ENCODE results near the gene KCND2.
"Not testable (repeated sequence)": the region's sequence is repeated elsewhere in the genome, so short reads cannot be mapped to it uniquely, and the experiment has no call there.

KCND2 gene

GRCh38 chr7:120775755-120776154 lies 502.8 kb downstream of the KCND2 start:
- no peak for DNase-seq

- DNase-seq = not testable (repeated sequence)
Measured at GRCh38 chr7:120779078-120779477, 506.1 kb downstream of the KCND2 start.

- DNase-seq = not testable (repeated sequence)
Measured at GRCh38 chr7:120780451-120780850, 507.5 kb downstream of the KCND2 start.

GRCh38 chr7:120780938-120781337 lies 508.0 kb downstream of the KCND2 start:
- no peak for DNase-seq

GRCh38 chr7:120781924-120782323 lies 508.9 kb downstream of the KCND2 start:
- not testable (repeated sequence) for DNase-seq

- DNase-seq = no peak
Measured at GRCh38 chr7:120783273-120783672, 510.3 kb downstream of the KCND2 start.

- no peak for DNase-seq
Measured at GRCh38 chr7:120783721-120784120, 510.7 kb downstream of the KCND2 start.

GRCh38 chr7:120785095-120785494 lies 512.1 kb downstream of the KCND2 start:
- no peak for DNase-seq

GRCh38 chr7:120792091-120792860 lies 519.3 kb downstream of the KCND2 start:
- DNase-seq = peak; percentile 10 to 47 (median 22)

GRCh38 chr7:120792861-120793130 lies 519.8 kb downstream of the KCND2 start:
- no peak for DNase-seq

- no peak for DNase-seq
Measured at GRCh38 chr7:120793213-120793936, 520.4 kb downstream of the KCND2 start.

- DNase-seq = no peak
Measured at GRCh38 chr7:120794106-120794729, 521.2 kb downstream of the KCND2 start.

GRCh38 chr7:120797026-120797645 lies 524.2 kb downstream of the KCND2 start:
- DNase-seq = no peak

GRCh38 chr7:120799147-120799546 lies 526.2 kb downstream of the KCND2 start:
- no peak for DNase-seq

Measured in activated naive CD4-positive, alpha-beta T cell (primary cell).